Kidney tubule cell (primary cell): ENCODE results near the gene PLXNA4.

Source experiments
- DNase-seq: peaks from one replicate; pipeline ENCODE4 v3.0.0-alpha.2; 2018; ENCODE audit warnings: low spot score

Gene PLXNA4

GRCh38 chr7:132562690-132563089, 13.6 kb downstream of the PLXNA4 start:
- DNase-seq: no peak

DNA sequence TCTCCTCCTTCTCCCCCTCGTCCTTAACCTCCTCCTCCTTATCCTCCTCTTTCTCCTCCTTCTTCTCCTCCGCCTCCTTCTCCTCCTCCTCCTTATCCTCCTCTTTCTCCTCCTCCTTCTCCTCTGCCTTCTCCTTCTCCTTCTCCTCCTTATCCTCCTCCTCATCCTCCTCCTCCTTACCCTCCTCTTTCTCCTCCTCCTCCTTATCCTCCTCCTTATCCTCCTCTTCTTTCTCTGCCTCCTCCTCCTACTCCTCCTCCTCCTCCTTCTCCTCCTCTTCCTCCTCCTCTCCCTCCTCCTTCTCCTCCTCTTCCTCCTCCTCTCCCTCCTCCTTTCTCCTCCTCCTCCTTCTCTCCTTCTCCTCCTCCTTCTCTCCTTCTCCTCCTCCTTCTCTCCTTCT, 14.5 kb downstream of the PLXNA4 start:
- DNase-seq: no peak

- DNase-seq: no peak
Observed at GRCh38 chr7:132560825-132561529, 15.3 kb downstream of the PLXNA4 start.

GRCh38 chr7:132560105-132560504, 16.2 kb downstream of the PLXNA4 start:
- no peak for DNase-seq

DNA sequence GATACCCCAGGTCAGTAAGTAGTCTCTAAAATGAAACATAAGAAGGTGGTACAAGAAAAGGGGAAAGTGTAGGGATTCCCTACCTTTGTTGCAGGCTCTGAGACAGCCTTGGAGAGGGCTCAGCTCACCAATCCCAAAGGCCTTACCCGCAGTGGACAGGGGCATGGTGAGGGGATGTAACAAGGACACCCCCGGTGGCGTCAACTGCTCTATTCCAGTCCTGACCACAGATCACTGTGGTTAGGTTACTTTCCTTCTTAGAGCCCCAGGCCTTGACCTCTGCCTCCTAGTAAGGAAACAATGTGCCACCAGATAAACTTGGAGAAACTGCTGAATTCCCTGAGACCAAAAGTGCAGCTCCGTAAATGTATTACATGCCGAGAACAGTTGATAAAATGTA, 17.5 kb downstream of the PLXNA4 start:
- no peak for DNase-seq

GRCh38 chr7:132557489-132558044, 18.7 kb downstream of the PLXNA4 start:
- peak; percentile 43 for DNase-seq

DNA sequence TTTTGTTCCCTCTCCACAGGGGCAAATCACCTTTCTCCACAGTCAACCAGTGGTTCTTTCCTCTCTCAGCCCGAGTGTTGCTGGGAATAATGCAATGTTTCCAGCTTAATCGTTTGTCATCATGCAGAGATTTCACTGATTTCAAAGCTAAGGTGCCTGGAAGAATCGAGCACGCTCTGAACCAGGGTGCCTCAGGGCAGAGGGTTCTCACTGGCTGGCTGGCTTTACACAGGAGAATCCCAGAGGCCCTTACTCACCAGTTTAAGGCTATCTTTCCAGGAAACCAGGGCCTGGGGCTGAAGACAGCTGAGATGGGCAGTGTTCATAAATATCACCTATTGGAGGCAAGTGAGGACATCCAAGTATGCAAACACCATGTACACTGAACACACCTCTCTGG, 21.8 kb downstream of the PLXNA4 start:
- DNase-seq: no peak

GRCh38 chr7:132553031-132553430, 23.2 kb downstream of the PLXNA4 start:
- peak; percentile 22 for DNase-seq

GRCh38 chr7:132551886-132552285, 24.4 kb downstream of the PLXNA4 start:
- DNase-seq: no peak

DNA sequence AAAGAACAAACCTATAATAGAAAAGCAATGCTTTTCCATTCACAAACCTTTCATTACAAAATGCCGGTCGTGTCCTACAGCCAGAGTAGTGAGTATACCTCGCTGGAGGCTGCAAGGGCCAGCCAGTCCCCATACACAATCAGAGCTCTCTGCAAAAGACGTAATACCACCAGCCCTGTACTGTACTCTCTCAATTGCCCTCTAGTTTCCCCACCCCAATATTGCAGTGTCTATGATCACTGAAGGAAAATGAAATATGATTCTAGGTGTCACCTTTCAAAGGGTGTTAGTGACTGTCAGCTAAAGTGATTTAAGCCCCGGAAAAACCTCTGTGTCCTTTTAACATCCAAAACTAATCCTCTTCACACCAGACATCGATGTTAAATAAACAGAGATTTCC, 24.8 kb downstream of the PLXNA4 start:
- no peak for DNase-seq

DNA sequence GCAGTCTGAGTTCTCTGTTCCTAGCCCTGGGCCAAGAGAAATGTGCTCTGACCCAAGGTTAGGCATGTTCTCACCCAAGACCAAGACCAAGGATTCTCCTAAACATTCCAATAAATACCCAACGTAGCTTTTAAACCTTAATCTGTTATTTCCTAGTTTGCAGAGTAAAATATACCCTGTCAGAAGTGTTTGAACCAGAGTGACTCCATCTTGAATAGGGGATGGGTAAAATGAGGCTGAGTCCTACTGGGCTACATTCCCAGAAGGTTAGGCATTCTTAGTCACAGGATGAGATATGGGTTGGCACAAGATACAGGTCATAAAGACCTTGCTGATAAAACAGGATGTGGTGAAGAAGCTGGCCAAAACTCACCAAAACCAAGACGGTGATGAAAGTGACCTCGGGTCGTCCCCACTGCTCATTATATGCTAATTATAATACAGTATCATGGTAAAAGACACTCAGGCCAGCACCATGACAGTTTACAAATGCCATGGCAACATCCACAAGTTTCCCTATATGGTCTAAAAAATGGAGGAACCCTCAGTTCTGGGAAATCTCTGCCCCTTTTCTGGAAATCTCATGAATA, 27.7 kb downstream of the PLXNA4 start:
- peak; percentile 90 for DNase-seq

DNA sequence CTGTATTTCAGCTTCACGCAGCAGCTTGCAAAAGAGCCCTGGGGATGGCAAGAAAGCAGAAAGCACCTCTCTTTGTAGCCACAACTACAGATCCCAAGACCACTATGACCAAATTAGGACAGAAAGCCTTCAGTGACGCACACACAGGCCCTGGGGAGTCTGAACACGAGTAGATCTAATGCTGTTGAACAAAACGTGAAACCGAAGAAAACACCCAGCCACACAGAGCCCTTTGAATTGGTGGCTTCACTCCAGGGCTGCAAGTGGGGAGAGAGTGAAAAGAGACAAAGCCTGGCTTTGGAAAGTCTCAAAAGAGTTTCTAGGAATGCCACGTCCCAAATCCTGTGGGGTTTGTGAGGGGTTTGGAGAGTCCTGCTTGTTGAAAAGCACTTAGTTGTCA, 28.4 kb downstream of the PLXNA4 start:
- no peak for DNase-seq

DNA sequence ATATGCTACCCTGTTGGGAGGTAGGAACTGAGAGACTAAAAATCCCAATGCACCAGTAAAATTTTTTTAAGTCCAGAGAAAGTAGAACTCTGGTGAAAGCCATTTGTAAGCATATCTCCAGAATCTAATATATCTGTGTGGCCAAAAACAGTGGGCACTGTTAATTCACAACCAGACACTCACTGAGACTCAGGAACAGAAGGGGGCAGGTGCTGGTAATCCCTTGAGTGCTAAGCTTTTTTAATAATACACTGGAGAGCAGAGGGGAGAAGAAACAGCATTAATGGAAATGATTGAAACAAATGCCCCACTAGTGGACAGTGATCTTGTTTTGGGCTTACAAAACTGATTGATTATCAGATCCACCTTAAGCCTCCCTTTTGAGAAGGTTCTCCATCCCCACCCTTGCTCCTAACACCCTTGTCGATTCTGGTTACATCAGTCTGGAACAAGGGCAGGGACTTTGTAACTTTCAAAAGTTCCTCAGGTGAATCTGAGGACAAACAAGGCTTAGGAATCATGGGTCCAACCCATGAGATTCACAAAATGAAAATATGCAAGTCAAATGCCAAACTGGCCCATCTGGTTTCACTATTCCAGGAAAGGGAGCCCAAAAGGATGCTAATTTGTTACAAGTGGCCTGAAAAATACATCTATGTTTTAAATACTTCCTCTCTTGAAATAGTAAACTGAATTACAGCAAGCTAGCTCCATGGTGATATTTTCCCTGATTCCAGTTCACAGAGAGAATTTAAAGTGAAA, 29.7 kb downstream of the PLXNA4 start:
- no peak for DNase-seq

DNA sequence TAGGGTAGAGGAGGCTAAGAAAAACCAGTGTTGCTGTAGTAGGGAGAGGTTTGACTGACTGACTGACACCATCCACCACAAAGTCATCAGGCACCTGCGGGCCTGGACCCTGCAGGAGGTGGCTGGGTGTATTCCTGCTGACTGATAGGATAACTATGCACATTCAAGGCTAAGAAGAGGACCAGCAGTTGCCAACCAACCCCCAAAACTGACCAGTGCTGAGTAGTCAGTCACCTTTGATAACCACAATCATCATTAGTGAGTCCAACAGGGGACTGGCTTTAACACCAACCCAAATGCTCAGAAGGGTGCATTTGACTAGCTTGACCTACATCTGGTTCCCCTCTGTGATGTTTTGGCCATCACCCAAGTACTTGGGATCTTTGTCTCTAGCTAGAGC, 30.5 kb downstream of the PLXNA4 start:
- DNase-seq: peak; percentile 74

DNA sequence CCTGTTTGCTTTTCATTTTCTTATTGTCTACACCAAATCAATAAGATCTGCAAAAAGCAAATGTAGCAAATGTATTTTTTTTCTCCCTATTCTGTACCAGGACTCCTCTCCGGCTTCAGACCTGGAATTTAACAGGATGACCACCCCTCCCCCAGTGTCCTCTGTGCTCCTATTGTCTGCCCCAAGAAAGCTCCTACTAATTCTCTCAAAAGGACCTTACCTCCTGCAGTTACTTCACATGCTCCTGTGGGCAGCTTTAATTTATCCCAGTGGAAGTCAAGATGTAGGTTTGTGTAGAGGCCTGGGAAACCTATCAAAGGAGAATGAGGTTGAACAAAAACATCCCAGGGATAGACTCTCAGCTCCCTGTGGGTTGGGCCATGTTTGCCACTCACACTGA, 31.3 kb downstream of the PLXNA4 start:
- DNase-seq: no peak

GRCh38 chr7:132544025-132544424, 32.2 kb downstream of the PLXNA4 start:
- no peak for DNase-seq

DNA sequence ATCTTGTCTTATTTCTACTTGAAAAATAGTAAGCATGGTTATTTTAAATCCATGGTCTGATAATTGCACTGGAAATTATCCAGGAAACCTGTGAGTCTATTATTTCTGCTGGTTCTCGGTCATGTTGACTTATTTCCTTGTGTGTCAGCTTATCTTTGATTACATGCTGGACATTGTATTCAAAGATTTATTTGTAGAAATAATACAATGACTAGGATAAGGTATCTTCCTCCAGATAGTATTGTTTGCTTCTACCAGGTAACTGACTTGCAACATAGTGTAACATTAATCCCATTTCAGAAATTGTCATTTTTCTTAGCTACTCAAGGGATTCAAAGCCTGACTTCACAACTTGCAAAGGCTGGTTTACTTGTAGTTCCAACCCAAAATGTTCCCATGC, 33.4 kb downstream of the PLXNA4 start:
- no peak for DNase-seq

GRCh38 chr7:132541656-132542055, 34.6 kb downstream of the PLXNA4 start:
- peak; percentile 54 for DNase-seq

DNA sequence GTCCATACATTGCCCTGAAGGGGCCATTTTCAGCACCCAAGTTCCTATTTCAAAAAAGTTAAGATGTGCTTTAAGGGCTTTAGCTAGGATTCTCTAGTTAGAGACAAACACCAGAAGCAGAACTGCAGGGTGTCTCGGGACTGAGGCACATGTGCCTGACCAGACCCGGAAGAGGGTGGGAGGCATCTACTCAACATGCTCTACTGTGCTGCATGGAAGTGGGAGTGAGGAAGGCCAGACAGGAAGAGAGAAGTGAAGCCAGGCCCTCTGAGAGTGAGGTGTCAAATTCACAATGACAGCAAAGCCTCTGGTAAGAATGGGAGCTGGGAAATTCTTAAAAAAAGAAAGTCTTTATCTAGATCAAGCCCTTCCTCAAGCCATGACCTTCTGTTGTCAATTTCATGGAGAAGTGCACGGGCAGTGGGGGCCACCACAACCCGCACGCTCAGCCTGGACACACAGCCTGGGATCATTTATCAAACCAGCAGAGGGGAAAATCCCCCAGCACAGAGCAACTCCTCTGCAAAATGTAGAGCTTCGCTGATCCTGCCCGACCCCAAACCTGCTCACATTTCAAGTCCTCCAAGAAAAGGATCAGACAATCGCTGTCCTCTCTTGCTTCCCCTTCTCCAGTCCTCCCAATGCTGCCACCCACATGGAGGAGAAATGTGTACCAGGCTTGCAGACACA, 38.7 kb downstream of the PLXNA4 start:
- no peak for DNase-seq

DNA sequence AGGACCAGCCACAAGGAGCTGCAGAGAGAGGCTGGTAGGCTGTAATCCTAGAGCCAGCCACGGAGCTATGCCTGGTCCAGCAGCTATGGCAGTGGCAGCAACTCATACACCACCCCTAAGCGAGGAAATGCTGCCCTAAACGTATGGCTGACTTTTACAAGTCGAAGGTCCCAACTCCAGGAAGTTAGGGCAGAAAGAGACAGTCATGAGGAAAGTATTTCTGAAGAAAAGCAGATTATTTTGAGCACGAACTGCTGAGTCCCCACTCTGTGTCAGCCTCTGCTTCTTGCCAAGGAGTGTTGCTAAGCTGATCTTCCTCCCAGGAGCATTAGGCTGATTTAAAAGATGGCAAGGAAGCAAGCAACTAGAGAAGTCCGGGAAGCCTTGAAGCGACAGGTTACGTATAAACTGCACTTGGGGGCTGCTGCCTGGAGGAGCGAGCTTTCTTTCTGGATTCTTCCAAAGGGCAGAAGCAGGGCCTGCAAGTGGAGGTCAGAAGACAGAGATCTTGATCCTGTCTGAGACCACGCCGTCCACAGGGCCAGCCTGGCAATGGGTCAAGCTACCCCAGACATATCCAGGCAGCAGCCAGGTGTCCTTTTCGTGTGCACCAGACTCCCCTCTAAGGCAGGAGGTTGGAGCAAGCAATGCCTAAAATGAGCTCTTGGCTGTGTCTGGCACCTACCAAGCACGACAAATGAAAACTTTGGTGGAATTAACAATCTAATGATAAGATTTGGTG, 39.4 kb downstream of the PLXNA4 start:
- peak; percentile 57 for DNase-seq

DNA sequence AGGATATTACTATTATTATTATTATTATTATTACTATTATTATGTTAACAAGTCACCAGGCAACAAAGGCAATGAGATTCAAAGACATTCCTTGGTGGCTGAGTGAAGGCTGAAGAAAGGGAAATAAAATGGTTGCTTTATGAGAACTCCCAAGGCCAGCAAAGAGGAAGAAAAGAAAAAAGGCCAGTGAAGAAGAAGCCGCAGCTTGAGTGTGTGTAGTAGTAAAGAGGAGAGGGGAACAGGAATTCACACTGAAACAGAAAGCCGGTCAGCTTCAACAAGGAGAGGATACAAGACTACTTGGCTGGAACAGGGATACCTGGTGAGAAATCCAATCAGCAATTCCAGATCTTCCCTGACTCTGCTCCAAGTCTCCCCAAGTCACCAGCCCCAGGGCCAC, 42.4 kb downstream of the PLXNA4 start:
- no peak for DNase-seq

DNA sequence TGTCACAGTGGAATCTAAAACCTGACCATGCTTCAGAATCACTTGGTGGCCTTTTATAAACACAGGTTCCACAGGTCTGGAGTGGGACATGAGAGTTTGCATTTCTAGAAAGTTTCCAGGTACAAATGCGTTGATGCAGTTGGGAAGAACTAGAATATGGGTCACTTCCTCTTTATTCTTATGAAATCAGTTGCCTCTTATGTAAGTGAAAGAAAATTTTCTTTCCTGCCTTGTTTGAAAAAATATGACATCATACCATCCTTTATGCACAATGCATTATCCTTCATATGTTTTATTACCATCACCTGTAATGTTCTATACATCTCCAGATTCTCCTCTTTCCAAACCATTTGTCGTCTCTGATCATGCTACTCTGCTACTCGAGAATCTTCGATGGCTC, 44.0 kb downstream of the PLXNA4 start:
- DNase-seq: no peak
